ENCODE results near the gene PPRC1. TPM values are rescaled to one million over a fixed set of nuclear protein-coding genes. Genes with fewer than 3 reads are reported as not detected.

The PPRC1 gene
- polyA plus RNA-seq, 1 donor from 2014 or later = 14.2 TPM

GRCh38 chr10:102151774-102152544 lies 19.1 kb downstream of the PPRC1 start, which contains the start of gene NOLC1:
Gene NOLC1, plus strand, starts transcription at chr10:102152389. Its CDS starts 22 bp downstream, at chr10:102152411.
- Mint-ChIP-seq H3K4me3 (peak within 1 kb of the TSS; percentile 90 to 98 (median 96)), H3K36me3 (peaks cover 6% of the 10 kb centered on the region), H3K27ac (peak within 1 kb of the TSS; percentile 80 to 98 (median 97)), H3K27me3 (peaks cover 1% of the 10 kb centered on the region), H3K9me3 (no peaks in the 10 kb centered on the region), H3K4me1 (peaks cover 21 to 25% (median 22%) of the 10 kb centered on the region in 3 donors)

DNA sequence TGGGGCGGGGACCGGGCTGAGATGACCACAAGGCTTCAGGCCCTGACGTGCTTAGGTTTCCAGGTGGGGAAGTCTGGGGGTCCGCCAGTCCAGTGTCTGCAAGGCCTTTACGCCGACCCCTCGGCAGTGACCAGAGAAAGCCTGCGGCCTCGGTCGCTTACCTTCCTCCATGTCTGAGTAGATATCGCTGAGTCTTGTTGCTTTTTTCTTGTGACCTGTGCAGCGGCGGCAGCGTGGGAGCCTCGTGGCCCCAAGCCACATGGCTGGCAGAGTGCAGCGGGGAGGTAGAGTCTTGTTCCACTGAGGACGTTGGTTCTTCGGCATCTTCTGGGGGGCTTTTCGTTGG lies 19.7 kb downstream of the PPRC1 start:
- H3K4me1 Mint-ChIP-seq = peaks cover 21 to 25% (median 22%) of the 10 kb centered on the region in 3 donors
- H3K4me3 Mint-ChIP-seq = peak overlapping the region; percentile 90 to 98 (median 96)
- H3K9me3 Mint-ChIP-seq = no peaks in the 10 kb centered on the region
- H3K27ac Mint-ChIP-seq = peak overlapping the region; percentile 80 to 98 (median 97)
- peaks cover 6% of the 10 kb centered on the region for H3K36me3 Mint-ChIP-seq
- H3K27me3 Mint-ChIP-seq = peaks cover 1% of the 10 kb centered on the region

DNA sequence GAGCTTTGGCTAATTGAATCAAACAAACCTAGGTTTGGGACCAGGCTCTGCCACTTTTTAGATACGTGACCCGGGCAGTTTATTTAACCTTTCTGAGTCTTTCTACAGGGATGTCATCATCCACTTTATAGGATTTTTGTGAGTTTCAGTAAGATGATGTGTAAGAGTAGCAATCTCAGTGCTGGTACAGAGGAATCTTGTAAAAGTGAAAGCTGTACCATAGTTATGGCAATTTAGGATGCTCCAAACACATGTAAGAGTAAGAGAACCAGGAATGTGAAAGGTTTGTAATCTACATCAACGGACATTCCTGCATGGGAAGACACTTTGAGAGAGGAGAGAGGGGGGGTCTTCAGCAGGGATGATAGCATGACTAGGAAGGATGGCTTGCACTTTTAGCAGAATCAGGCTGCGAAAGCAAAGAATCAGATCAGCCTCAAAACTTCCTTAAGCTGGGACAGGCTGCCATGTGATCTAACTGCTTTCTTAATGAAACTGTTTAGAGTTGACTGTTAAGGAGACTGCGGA lies 20.3 kb downstream of the PPRC1 start:
- Mint-ChIP-seq H3K4me1 (peaks cover 21 to 25% (median 22%) of the 10 kb centered on the region in 3 donors), H3K36me3 (peaks cover 6% of the 10 kb centered on the region), H3K27me3 (peaks cover 1% of the 10 kb centered on the region), H3K27ac (peak overlapping the region in 2 of 3 donors; percentile 80 to 97), H3K4me3 (peak overlapping the region; percentile 90 to 98 (median 96)), H3K9me3 (no peaks in the 10 kb centered on the region)

- H3K9me3 Mint-ChIP-seq = no peaks in the 10 kb centered on the region
- H3K36me3 Mint-ChIP-seq = peaks cover 3% of the 10 kb centered on the region
- peaks cover 1% of the 10 kb centered on the region for H3K27me3 Mint-ChIP-seq
- H3K4me3 Mint-ChIP-seq = peak overlapping the region in 2 of 4 donors; percentile 33 to 45
- peaks cover 21 to 25% (median 22%) of the 10 kb centered on the region in 3 donors for H3K4me1 Mint-ChIP-seq
- H3K27ac Mint-ChIP-seq = peak overlapping the region in 1 of 3 donors; percentile 25
Observed at GRCh38 chr10:102154466-102155116, 21.8 kb downstream of the PPRC1 start.

DNA sequence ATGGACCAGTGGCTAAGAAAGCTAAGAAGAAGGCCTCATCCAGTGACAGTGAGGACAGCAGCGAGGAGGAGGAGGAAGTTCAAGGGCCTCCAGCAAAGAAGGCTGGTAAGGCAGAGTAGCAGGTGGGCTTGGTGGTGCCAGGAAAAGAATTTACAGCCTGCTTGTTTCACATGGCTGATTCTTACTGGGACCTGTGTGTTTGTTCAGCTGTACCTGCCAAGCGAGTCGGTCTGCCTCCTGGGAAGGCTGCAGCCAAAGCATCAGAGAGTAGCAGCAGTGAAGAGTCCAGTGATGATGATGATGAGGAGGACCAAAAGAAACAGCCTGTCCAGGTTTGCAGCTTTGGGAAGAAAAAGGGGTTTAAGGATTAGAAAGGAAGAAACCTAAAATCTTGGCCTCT lies 24.4 kb downstream of the PPRC1 start:
- Mint-ChIP-seq H3K27ac (peak overlapping the region in 2 of 3 donors; percentile 42 to 63), H3K27me3 (peaks cover 1% of the 10 kb centered on the region), H3K36me3 (no peaks in the 10 kb centered on the region), H3K4me3 (peak overlapping the region in 2 of 4 donors; percentile 13 to 48), H3K4me1 (peaks cover 11 to 15% (median 12%) of the 10 kb centered on the region in 3 donors), H3K9me3 (no peaks in the 10 kb centered on the region)

GRCh38 chr10:102159051-102159597 lies 26.3 kb downstream of the PPRC1 start:
- Mint-ChIP-seq H3K4me3 (no peak overlapping the region), H3K9me3 (no peaks in the 10 kb centered on the region), H3K27ac (no peak overlapping the region), H3K4me1 (peaks cover 0 to 7% (median 3%) of the 10 kb centered on the region in 3 donors), H3K36me3 (peaks cover 2% of the 10 kb centered on the region), H3K27me3 (no peaks in the 10 kb centered on the region)

DNA sequence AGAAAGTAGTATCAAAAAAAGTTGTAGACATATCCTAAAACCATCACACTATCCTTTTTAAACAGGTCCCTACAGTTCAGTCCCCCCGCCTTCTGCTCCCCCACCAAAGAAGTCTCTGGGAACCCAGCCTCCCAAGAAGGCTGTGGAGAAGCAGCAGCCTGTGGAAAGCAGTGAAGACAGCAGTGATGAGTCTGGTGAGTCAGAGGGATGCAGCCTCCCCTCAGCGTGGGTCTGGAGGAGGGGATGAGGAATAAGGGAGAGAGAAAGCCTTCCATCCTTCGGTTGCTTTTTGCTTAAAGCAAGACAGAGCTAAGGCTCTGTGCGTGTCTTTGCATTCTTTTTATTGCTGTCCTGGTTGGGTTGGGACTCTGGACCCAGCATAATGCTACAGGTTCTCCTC lies 27.0 kb downstream of the PPRC1 start:
- Mint-ChIP-seq H3K36me3 (peaks cover 2% of the 10 kb centered on the region), H3K27me3 (no peaks in the 10 kb centered on the region), H3K9me3 (no peaks in the 10 kb centered on the region), H3K4me3 (no peak overlapping the region), H3K27ac (no peak overlapping the region), H3K4me1 (peaks cover 0 to 3% (median 0%) of the 10 kb centered on the region in 3 donors)

- no peaks in the 10 kb centered on the region for H3K27me3 Mint-ChIP-seq
- no peaks in the 10 kb centered on the region for H3K4me1 Mint-ChIP-seq
- H3K36me3 Mint-ChIP-seq = peaks cover 2% of the 10 kb centered on the region
- H3K27ac Mint-ChIP-seq = no peak overlapping the region
- no peak overlapping the region for H3K4me3 Mint-ChIP-seq
- no peaks in the 10 kb centered on the region for H3K9me3 Mint-ChIP-seq
Observed at GRCh38 chr10:102163342-102163989, 30.6 kb downstream of the PPRC1 start.

- no peak overlapping the region for H3K27ac Mint-ChIP-seq
Observed at GRCh38 chr10:102167861-102168260, 35.0 kb downstream of the PPRC1 start.

GRCh38 chr10:102170602-102171001 lies 37.8 kb downstream of the PPRC1 start:
- Mint-ChIP-seq H3K36me3 (no peaks in the 10 kb centered on the region), H3K9me3 (no peaks in the 10 kb centered on the region), H3K4me1 (peaks cover 4 to 6% (median 5%) of the 10 kb centered on the region in 3 donors), H3K27ac (no peak overlapping the region), H3K4me3 (no peak overlapping the region), H3K27me3 (no peaks in the 10 kb centered on the region)

More at GRCh38 chr10:102167861-102168260, 35.0 kb downstream of the PPRC1 start:
- Mint-ChIP-seq H3K27me3 (no peaks in the 10 kb centered on the region), H3K9me3 (no peaks in the 10 kb centered on the region), H3K4me1 (peaks cover 4 to 6% (median 5%) of the 10 kb centered on the region in 3 donors), H3K4me3 (peak overlapping the region in 1 of 4 donors; percentile 8), H3K36me3 (peaks cover 2% of the 10 kb centered on the region)

DNA sequence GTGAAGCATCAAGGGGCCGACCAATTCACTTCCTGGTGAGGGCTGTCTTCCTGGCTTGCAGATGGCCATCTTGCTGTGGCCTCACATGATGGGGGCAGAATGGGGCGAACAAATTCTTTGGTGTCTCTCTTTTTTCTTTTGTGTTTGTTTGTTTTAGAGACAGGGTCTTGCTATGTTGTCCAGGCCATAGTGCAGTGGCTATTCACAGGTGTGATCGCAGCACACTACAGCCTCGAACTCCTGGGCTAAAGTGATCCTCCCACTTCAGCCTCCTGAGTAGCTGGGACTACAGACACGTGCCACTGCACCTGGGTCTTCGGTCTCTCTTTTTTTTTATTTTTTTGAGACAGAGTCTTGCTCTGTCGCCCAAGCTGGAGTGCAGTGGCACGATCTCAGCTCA lies 39.4 kb downstream of the PPRC1 start:
- Mint-ChIP-seq H3K4me1 (peaks cover 4 to 6% (median 5%) of the 10 kb centered on the region in 3 donors), H3K27ac (no peak overlapping the region), H3K36me3 (no peaks in the 10 kb centered on the region), H3K4me3 (peak overlapping the region in 1 of 4 donors; percentile 37), H3K27me3 (peaks cover 2% of the 10 kb centered on the region), H3K9me3 (no peaks in the 10 kb centered on the region)

DNA sequence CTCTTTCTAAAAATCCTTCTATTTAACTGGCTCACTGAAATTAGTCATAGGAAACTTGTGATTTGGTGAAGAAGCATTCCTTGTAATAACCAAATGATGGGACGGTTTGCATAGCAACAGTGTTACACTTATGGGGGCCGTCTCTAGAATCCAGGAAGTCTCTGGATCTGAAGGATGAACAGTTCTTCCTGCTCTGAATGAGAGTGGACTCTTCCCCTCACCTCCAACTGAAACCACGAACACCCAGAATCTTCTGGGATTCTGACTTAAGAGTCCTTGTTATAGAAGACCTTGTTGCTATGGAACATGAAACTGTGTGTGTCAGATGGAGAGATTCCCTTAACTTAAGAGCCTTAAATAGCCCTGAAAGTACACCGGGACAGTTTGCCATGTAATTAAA lies 42.6 kb downstream of the PPRC1 start:
- no peaks in the 10 kb centered on the region for H3K4me1 Mint-ChIP-seq
- H3K27ac Mint-ChIP-seq = no peak overlapping the region
- no peaks in the 10 kb centered on the region for H3K9me3 Mint-ChIP-seq
- H3K27me3 Mint-ChIP-seq = peaks cover 4% of the 10 kb centered on the region
- no peak overlapping the region for H3K4me3 Mint-ChIP-seq
- no peaks in the 10 kb centered on the region for H3K36me3 Mint-ChIP-seq

DNA sequence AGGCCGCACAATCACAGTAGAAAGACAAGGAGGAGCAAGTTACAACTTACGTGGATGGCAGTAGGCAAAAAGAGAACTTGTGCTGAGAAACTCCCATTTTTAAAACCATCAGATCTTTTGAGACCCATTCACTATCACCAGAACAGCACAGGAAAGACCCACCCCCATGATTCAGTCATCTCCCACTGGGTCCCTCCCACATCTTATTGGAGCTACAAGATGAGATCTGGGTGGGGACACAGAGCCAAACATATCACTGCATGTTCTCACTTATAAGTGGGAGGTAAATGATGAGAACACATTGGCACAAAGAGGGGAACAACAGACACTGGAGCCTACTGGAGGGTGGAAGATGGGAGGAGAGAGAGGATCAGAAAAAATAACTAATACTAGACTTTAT lies 51.8 kb downstream of the PPRC1 start:
- Mint-ChIP-seq H3K4me1 (peaks cover 4 to 8% (median 4%) of the 10 kb centered on the region in 3 donors), H3K27ac (no peak overlapping the region), H3K27me3 (no peaks in the 10 kb centered on the region), H3K9me3 (peaks cover 2 to 12% (median 3%) of the 10 kb centered on the region in 3 donors), H3K4me3 (no peak overlapping the region), H3K36me3 (peaks cover 5% of the 10 kb centered on the region)

GRCh38 chr10:102185272-102185671 lies 52.4 kb downstream of the PPRC1 start:
- Mint-ChIP-seq H3K4me3 (no peak overlapping the region), H3K27me3 (no peaks in the 10 kb centered on the region), H3K27ac (no peak overlapping the region), H3K9me3 (peaks cover 2 to 12% (median 3%) of the 10 kb centered on the region in 3 donors), H3K36me3 (peaks cover 5% of the 10 kb centered on the region), H3K4me1 (peaks cover 4 to 8% (median 7%) of the 10 kb centered on the region in 3 donors)
